Measurements from ENCODE around the gene RARRES1.
"Not testable (repeated sequence)": the region's sequence is repeated elsewhere in the genome, so short reads cannot be mapped to it uniquely, and the experiment has no call there.

The RARRES1 gene

GRCh38 chr3:158731486-158731885 lies 771 bp downstream of the RARRES1 start:
- DNase-seq = no peak

- no peak for DNase-seq
Measured at GRCh38 chr3:158728851-158729250, 3.4 kb downstream of the RARRES1 start.

GRCh38 chr3:158728061-158728377 lies 4.2 kb downstream of the RARRES1 start:
- no peak for DNase-seq

- DNase-seq = peak; percentile 24
Measured at GRCh38 chr3:158727206-158728060, 4.8 kb downstream of the RARRES1 start.

- DNase-seq = no peak
Measured at GRCh38 chr3:158725348-158726011, 6.8 kb downstream of the RARRES1 start.

GRCh38 chr3:158723991-158724390 lies 8.3 kb downstream of the RARRES1 start:
- no peak for DNase-seq

GRCh38 chr3:158722108-158722507 lies 10.1 kb downstream of the RARRES1 start:
- DNase-seq = no peak

GRCh38 chr3:158718490-158719170 lies 13.6 kb downstream of the RARRES1 start:
- no peak for DNase-seq

- DNase-seq = no peak
Measured at GRCh38 chr3:158717576-158717975, 14.7 kb downstream of the RARRES1 start.

GRCh38 chr3:158713094-158713499 lies 19.2 kb downstream of the RARRES1 start:
- no peak for DNase-seq

GRCh38 chr3:158712443-158712842 lies 19.8 kb downstream of the RARRES1 start:
- DNase-seq = no peak

GRCh38 chr3:158711886-158712285 lies 20.4 kb downstream of the RARRES1 start:
- no peak for DNase-seq

GRCh38 chr3:158710601-158711000 lies 21.7 kb downstream of the RARRES1 start:
- DNase-seq = no peak

- DNase-seq = no peak
Measured at GRCh38 chr3:158709666-158710083, 22.6 kb downstream of the RARRES1 start.

- DNase-seq = no peak
Measured at GRCh38 chr3:158703566-158703965, 28.7 kb downstream of the RARRES1 start.

- no peak for DNase-seq
Measured at GRCh38 chr3:158702815-158703481, 29.3 kb downstream of the RARRES1 start.

GRCh38 chr3:158701420-158702065 lies 30.7 kb downstream of the RARRES1 start:
- no peak for DNase-seq

GRCh38 chr3:158700559-158700958 lies 31.7 kb downstream of the RARRES1 start:
- DNase-seq = no peak

GRCh38 chr3:158696618-158697017 lies 35.6 kb downstream of the RARRES1 start:
- no peak for DNase-seq

- DNase-seq = not testable (repeated sequence)
Measured at GRCh38 chr3:158693866-158694456, 38.3 kb downstream of the RARRES1 start.

- DNase-seq = no peak
Measured at GRCh38 chr3:158685159-158685558, 47.1 kb downstream of the RARRES1 start.

- DNase-seq = no peak
Measured at GRCh38 chr3:158683230-158683962, 48.9 kb downstream of the RARRES1 start.

Data from activated CD4-positive, alpha-beta T cell treated with anti-CD3 and anti-CD28 coated beads, Interleukin-2, amount 50 U/mL, for 1 hour (primary cell).